ENCODE results near the gene TTC9C.
"Not testable (repeated sequence)": the region's sequence is repeated elsewhere in the genome, so short reads cannot be mapped to it uniquely, and the experiment has no call there.

GRCh38 chr11:62749931-62750330, 21.6 kb downstream of the TTC9C start:
- not testable (repeated sequence) for TF ChIP-seq EZH2 (IDR thresholded peaks at IDR 0.05; ENCODE audit: borderline replicate concordance, low read depth, low read length, poor library complexity, severe bottlenecking); CTCF (conservative IDR thresholded peaks at IDR 0.05; ENCODE audit: low read depth, low read length)

All from A673 (cell line).